Breast epithelium (tissue), 3 donors: ENCODE measurements around the gene VAPB.

Experiments used
- POLR2A ChIP-seq: fragments of 450-650 bp; IDR thresholded peaks from one replicate; pipeline ENCODE4 v1.6.1; 2016; ENCODE audit warnings: antibody characterized with exemption, mild to moderate bottlenecking, moderate library complexity
- POLR2AphosphoS5 ChIP-seq, 3 donors: sonication (generic); formaldehyde crosslinking; IDR thresholded peaks; one replicate each; pipeline ENCODE4 v1.6.1; 2017; ENCODE audit warnings: antibody characterized with exemption in 3 of 3
- TF ChIP-seq, protein P1 (sequence below), 3 donors: fragments of 450-650 bp; IDR thresholded peaks; one replicate each; pipeline ENCODE4 v1.5.1; 2016 to 2017; ENCODE audit warnings: antibody characterized with exemption in 3 of 3, mild to moderate bottlenecking in 3 of 3, moderate library complexity in 3 of 3

DNA sequence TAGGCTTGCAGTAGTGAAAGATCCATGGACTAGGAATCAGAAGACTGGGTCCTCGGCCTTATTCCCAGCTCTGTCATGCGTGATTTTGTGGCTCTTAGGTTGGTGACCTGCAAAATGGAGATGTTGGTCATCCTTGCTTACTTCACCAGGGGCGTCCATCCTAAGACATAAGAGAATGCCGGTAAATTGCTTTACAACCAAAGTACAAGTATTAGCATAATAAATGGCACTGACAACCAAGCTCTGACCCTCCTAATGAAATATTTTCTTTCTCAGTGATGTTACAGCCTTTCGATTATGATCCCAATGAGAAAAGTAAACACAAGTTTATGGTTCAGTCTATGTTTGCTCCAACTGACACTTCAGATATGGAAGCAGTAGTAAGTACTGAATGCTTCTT, 45.3 kb downstream of the VAPB start:
- TF ChIP-seq POLR2A: no peak
- TF ChIP-seq, protein P1, sequence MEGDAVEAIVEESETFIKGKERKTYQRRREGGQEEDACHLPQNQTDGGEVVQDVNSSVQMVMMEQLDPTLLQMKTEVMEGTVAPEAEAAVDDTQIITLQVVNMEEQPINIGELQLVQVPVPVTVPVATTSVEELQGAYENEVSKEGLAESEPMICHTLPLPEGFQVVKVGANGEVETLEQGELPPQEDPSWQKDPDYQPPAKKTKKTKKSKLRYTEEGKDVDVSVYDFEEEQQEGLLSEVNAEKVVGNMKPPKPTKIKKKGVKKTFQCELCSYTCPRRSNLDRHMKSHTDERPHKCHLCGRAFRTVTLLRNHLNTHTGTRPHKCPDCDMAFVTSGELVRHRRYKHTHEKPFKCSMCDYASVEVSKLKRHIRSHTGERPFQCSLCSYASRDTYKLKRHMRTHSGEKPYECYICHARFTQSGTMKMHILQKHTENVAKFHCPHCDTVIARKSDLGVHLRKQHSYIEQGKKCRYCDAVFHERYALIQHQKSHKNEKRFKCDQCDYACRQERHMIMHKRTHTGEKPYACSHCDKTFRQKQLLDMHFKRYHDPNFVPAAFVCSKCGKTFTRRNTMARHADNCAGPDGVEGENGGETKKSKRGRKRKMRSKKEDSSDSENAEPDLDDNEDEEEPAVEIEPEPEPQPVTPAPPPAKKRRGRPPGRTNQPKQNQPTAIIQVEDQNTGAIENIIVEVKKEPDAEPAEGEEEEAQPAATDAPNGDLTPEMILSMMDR (IDR thresholded peaks at IDR 0.05): no peak
- no peak for TF ChIP-seq POLR2AphosphoS5 (IDR thresholded peaks at IDR 0.05)
